Muscle layer of duodenum (tissue), 2 donors: Measurements from ENCODE around the gene KANK2.
"Not testable (repeated sequence)": the region's sequence is repeated elsewhere in the genome, so short reads cannot be mapped to it uniquely, and the experiment has no call there.

Experiments used
- H3K27ac ChIP-seq: one replicate; pipeline ENCODE4 v1.7.0; 2013; ENCODE audit warnings: mild to moderate bottlenecking, low read length
- H3K27me3 ChIP-seq: one replicate; pipeline ENCODE4 v1.7.0; 2013; ENCODE audit warnings: low read depth, mild to moderate bottlenecking, control low read depth, low read length
- H3K36me3 ChIP-seq, 2 donors: one replicate each; pipeline ENCODE4 v1.7.0; 2013; ENCODE audit warnings: low read length in 2 of 2, control low read depth in 1 of 2, mild to moderate bottlenecking in 1 of 2; ENCODE audit not compliant: insufficient read depth in 2 of 2, control insufficient read depth in 1 of 2
- H3K4me1 ChIP-seq, 2 donors: one replicate each; pipeline ENCODE4 v1.7.0; 2013; ENCODE audit warnings: low read length in 2 of 2, mild to moderate bottlenecking in 2 of 2, control low read depth in 1 of 2, moderate library complexity in 1 of 2; ENCODE audit not compliant: insufficient read depth in 2 of 2, control insufficient read depth in 1 of 2
- H3K4me3 ChIP-seq, 2 donors: one replicate each; pipeline ENCODE4 v1.7.0; 2013; ENCODE audit warnings: low read length in 2 of 2, low read depth in 1 of 2, mild to moderate bottlenecking in 1 of 2
- H3K9me3 ChIP-seq, 2 donors: one replicate each; pipeline ENCODE4 v1.7.0; 2013; ENCODE audit warnings: low read length in 2 of 2, control low read depth in 1 of 2, mild to moderate bottlenecking in 1 of 2; ENCODE audit not compliant: control insufficient read depth in 1 of 2
- donor health status: healthy.

KANK2 gene

GRCh38 chr19:11131471-11131870 lies 65.9 kb downstream of the KANK2 start:
- Histone ChIP-seq H3K4me1 (peaks cover 0 to 11% of the 10 kb centered on the region in 2 donors), H3K27me3 (no peaks in the 10 kb centered on the region), H3K4me3 (no peak overlapping the region), H3K9me3 (no peaks in the 10 kb centered on the region), H3K27ac (no peak overlapping the region), H3K36me3 (peaks cover 28 to 33% of the 10 kb centered on the region in 2 donors)

DNA sequence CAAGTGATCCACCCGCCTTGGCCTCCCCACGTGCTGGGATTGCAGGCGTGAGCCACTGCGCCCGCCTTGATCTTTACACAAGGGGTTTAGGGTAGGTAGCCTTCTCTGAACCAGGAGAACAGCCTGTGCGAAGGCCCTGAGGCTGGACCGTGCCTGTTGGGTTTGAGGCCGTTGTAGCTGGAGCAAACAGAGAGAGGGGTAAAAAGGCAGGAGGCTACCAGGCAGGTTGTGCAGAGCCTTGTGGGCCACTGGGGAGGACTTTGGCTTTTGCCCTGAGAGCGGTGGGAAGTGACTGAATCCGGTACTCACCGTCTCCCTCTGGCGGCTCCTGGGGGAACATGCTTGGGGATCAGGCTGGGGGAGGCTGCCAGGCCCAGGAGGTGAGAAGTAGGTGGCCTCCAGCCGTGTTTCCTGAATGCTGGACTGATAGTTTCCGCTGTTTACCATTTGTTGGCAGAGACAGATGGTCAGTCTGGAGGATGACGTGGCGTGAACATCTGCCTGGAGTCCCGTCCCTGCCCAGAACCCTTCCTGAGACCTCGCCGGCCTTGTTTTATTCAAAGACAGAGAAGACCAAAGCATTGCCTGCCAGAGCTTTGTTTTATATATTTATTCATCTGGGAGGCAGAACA lies 66.4 kb downstream of the KANK2 start:
- Histone ChIP-seq H3K36me3 (peaks cover 28 to 36% of the 10 kb centered on the region in 2 donors), H3K27ac (no peak overlapping the region), H3K9me3 (no peaks in the 10 kb centered on the region), H3K4me1 (peaks cover 0 to 13% of the 10 kb centered on the region in 2 donors), H3K27me3 (no peaks in the 10 kb centered on the region), H3K4me3 (no peak overlapping the region)

- H3K9me3 ChIP-seq = no peaks in the 10 kb centered on the region
- H3K27me3 ChIP-seq = no peaks in the 10 kb centered on the region
- peaks cover 41 to 45% of the 10 kb centered on the region in 2 donors for H3K36me3 ChIP-seq
- no peak overlapping the region for H3K4me3 ChIP-seq
- H3K27ac ChIP-seq = no peak overlapping the region
- H3K4me1 ChIP-seq = peaks cover 0 to 13% of the 10 kb centered on the region in 2 donors
These were observed 69.4 kb downstream of the KANK2 start for GRCh38 chr19:11127905-11128304.

DNA sequence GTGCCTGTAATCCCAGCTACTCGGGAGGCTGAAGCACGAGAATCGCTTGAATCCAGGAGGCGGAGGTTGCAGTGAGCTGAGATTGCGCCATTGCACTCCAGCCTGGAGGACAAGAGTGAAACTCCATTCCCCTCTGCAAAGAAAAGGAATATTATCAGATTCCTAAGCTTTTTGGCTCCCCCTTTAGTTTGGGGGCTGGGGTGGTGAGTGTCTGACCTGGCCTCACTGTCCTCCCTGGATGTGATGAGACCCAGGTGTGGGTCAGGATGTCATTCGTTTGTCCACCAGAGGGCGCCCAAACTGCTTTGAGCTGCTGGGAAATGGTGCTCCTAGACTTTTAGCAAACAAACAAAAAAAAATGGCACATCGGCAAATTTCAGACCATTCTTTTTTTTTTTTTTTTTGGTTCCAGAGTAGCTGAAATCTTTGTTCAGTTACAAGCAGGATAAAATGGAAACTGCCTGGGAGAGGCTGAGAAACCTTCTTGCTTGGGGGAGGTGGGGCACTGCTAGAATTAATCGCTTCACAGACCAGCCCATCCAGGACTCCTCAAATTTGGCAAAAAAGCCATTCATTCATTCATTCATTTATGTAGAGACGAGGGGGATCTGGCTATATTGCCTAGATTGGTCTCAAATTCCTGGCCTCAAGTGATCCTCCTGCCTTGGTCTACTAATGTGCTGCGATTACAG lies 71.2 kb downstream of the KANK2 start:
- Histone ChIP-seq H3K9me3 (no peaks in the 10 kb centered on the region), H3K4me3 (no peak overlapping the region), H3K36me3 (peaks cover 31 to 35% of the 10 kb centered on the region in 2 donors), H3K27me3 (no peaks in the 10 kb centered on the region), H3K27ac (no peak overlapping the region), H3K4me1 (peaks cover 0 to 13% of the 10 kb centered on the region in 2 donors)

GRCh38 chr19:11124157-11124556 lies 73.2 kb downstream of the KANK2 start:
- not testable (repeated sequence) for H3K4me3 ChIP-seq, H3K27ac ChIP-seq, H3K27me3 ChIP-seq, H3K9me3 ChIP-seq, H3K4me1 ChIP-seq
- peaks cover 31 to 33% of the 10 kb centered on the region in 2 donors for H3K36me3 ChIP-seq

DNA sequence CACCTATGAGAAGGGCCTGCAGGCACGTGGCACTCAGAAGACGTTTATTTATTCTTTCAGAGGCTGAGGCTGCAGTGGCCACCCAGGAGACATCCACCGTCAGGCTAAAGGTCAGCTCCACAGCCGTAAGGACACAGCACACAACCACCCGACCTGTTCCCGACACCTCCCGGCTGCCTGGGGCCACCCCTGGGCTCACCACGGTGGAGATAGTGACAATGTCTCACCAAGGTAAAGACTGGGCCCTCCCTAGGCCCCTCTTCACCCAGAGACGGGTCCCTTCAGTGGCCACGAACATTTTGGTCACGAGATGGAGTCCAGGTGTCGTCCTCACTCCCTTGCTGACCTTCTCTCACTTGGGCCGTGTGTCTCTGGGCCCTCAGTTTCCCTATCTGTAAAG lies 74.2 kb downstream of the KANK2 start:
- Histone ChIP-seq H3K36me3 (peaks cover 32 to 33% of the 10 kb centered on the region in 2 donors), H3K9me3 (no peaks in the 10 kb centered on the region), H3K4me3 (no peak overlapping the region), H3K27ac (no peak overlapping the region), H3K27me3 (no peaks in the 10 kb centered on the region), H3K4me1 (peaks cover 0 to 7% of the 10 kb centered on the region in 2 donors)

- H3K27me3 ChIP-seq, H3K27ac ChIP-seq, H3K4me3 ChIP-seq, H3K9me3 ChIP-seq, H3K4me1 ChIP-seq: not testable (repeated sequence)
- peaks cover 28 to 33% of the 10 kb centered on the region in 2 donors for H3K36me3 ChIP-seq
These were observed 75.4 kb downstream of the KANK2 start for GRCh38 chr19:11121963-11122362.

- H3K27me3 ChIP-seq = no peaks in the 10 kb centered on the region
- peaks cover 40 to 64% of the 10 kb centered on the region in 2 donors for H3K36me3 ChIP-seq
- no peak overlapping the region for H3K4me3 ChIP-seq
- H3K9me3 ChIP-seq = no peaks in the 10 kb centered on the region
- H3K4me1 ChIP-seq = no peaks in the 10 kb centered on the region
- no peak overlapping the region for H3K27ac ChIP-seq
These were observed 80.8 kb downstream of the KANK2 start for GRCh38 chr19:11116507-11116906.

GRCh38 chr19:11115895-11116446 lies 81.4 kb downstream of the KANK2 start:
- no peak overlapping the region for H3K4me3 ChIP-seq
- H3K9me3 ChIP-seq = no peaks in the 10 kb centered on the region
- H3K27ac ChIP-seq = no peak overlapping the region
- H3K27me3 ChIP-seq = no peaks in the 10 kb centered on the region
- H3K36me3 ChIP-seq = peaks cover 43 to 68% of the 10 kb centered on the region in 2 donors
- H3K4me1 ChIP-seq = no peaks in the 10 kb centered on the region

DNA sequence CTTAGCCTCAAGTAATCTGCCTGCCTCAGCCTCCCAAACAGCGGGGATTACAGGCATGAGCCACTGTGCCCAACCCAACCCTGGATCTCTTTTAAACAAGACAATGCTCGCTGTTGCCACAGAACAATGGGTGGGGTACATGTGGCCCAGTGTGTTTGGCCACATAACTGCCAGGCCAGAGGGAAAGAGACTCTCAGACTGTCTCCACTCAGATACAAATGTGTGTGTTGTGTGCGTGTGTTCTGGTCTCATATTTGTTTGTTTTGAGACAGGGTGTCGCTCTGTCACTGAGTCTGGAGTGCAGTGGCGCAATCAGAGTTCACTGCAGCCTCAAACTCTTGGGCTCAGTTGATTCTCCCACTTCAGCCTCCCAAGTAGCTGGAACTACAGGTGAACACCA lies 82.3 kb downstream of the KANK2 start:
- no peaks in the 10 kb centered on the region for H3K9me3 ChIP-seq
- peaks cover 42 to 72% of the 10 kb centered on the region in 2 donors for H3K36me3 ChIP-seq
- no peak overlapping the region for H3K4me3 ChIP-seq
- no peak overlapping the region for H3K27ac ChIP-seq
- no peaks in the 10 kb centered on the region for H3K4me1 ChIP-seq
- no peaks in the 10 kb centered on the region for H3K27me3 ChIP-seq
